Measurements from ENCODE around the gene XYLT2. TPM values are rescaled to one million over a fixed set of nuclear protein-coding genes. Genes with fewer than 3 reads are reported as not detected.
A peak's percentile ranks its signal among the peaks of the same experiment; 100 is the strongest.
"Not testable (repeated sequence)": the region's sequence is repeated elsewhere in the genome, so short reads cannot be mapped to it uniquely, and the experiment has no call there.

Gene XYLT2
- polyA plus RNA-seq, 4 donors: 17.9 to 25.8 (median 19.0) TPM

GRCh38 chr17:50381920-50382319, 36.0 kb downstream of the XYLT2 start:
- DNase-seq (ENCODE audit: low read depth in 4 of 4, low spot score in 3 of 4): no peak

GRCh38 chr17:50382931-50383330, 37.0 kb downstream of the XYLT2 start:
- DNase-seq (ENCODE audit: low read depth in 4 of 4, low spot score in 3 of 4): no peak

- DNase-seq (ENCODE audit: low read depth in 4 of 4, low spot score in 3 of 4): no peak
Measured at GRCh38 chr17:50386510-50386909, 40.6 kb downstream of the XYLT2 start.

DNA sequence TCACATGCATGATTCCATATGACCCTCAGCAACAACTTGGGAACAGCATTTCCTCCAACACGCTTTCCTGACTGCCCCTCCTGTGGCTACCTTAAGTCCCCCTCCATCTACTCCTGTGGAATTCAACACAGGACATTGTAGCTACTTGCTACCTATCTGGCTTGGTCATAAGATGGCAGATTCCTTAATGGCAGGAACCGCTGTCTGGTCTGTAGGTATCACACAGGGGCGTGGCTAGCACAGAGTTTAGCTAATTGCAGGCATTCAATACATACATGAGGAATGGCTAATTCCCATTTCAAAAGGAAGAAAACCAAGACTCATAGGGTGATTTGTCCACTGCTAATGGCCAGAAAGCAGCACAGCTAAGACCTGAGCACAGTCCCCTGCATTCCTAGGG, 42.8 kb downstream of the XYLT2 start:
- DNase-seq (ENCODE audit: low read depth in 4 of 4, low spot score in 3 of 4): no peak

DNA sequence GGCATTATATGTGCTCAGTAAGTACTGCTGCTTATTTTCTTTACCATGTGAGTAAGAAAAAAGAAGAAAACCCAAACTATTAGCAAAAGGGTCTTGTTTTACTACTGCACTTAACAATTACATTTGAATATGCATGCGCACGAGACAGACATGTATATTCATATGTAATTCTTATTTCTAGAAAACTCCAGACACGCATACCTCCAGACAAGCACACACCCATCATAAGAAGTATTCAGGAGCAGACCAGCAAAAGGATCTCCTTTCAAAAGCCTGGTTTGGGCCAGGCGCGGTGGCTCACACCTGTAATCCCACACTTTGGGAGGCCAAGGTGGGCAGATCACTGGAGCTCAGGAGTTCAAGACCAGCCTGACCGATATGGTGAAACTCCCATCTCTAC, 43.6 kb downstream of the XYLT2 start:
- no peak for DNase-seq (ENCODE audit: low read depth in 4 of 4, low spot score in 3 of 4)

DNA sequence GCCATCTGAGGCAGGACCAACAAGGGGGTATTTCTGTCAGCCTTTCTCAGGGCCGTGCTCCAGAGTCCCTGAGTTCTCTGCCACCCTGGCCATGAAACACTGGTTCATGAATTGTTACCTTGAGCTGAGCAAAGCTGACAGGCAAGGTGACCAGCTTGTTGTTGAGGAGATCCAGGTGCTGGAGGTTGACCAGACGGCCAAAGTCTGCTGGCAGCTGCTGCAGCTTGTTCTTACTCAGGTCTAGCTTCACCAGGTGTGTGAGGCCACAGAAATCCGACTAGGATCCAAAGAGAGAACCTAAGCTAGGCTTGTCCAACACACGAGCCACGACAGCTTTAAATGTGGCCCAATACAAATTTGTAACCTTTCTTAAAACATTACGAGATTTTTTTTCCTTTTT, 46.7 kb downstream of the XYLT2 start:
- DNase-seq (ENCODE audit: low read depth in 4 of 4, low spot score in 3 of 4): no peak

DNA sequence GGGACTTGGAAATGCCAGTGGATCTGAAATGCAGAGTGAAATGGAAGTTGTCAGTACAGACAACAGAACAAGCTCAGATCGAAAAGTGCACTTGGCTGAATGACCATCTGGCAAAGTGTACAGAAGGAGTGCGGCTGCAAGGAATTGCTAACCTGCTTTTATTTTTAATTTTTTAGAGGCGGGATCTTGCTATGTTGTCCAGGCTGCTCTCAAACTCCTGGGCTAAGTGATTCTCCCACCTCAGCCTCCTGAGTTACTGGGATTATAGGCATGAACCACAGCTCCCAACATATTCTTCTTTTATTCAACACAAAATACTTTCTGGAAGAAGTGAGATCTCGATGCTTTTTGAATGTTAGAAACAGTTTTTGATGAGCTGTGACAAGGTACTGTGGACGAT, 47.8 kb downstream of the XYLT2 start:
- no peak for DNase-seq (ENCODE audit: low read depth in 4 of 4, low spot score in 3 of 4)

GRCh38 chr17:50394711-50395110, 48.8 kb downstream of the XYLT2 start:
- no peak for DNase-seq (ENCODE audit: low read depth in 4 of 4, low spot score in 3 of 4)

DNA sequence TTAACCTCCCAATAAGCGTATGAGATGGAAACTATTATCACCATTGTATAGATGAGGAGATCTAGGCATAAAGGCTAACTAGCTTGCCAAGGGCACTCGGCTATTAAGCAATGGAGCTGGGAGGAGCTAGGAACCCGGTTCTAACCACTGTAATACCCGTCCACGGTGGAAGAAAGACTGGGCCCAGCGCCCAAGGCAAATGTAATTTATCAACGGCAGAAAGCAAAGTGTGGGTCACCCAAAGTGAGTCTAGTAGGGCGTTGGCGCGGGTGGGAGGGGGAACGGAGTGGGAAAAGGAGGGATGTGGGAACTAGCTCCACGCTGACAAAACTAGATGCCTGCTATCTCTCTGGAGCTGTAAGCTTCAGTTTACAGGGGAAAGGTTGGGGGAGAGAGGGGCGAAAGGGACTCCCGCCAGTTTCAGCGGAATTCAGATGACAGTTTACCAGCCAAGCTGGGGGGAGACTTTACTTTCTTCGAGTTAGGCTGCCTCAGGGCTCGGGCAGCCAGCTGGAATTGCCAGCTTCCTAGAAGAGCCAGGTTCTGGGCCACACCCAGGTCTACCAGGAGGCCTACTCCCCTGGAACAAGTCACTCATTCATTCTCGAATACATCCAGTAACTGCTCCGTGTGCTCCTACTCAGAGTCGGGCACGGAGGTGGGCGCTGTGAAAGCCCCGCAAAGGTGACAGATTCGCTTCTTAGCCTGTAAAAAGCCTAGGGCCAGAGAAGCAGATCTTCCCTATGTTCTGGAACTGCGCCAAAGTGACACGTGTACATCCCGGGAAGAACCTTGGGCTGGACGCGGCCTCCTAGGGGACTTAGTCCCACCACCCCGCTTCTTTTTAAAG, 50.6 kb downstream of the XYLT2 start:
- peak in 1 of 4 donors; percentile 10 for DNase-seq (ENCODE audit: low read depth in 4 of 4, low spot score in 3 of 4)

- peak; percentile 65 to 86 (median 70) for DNase-seq (ENCODE audit: low read depth in 4 of 4, low spot score in 3 of 4)
Measured at GRCh38 chr17:50397111-50397918, 51.4 kb downstream of the XYLT2 start, which contains the start of gene LRRC59. LRRC59 (minus strand) TSS chr17:50397523; CDS start chr17:50397317, 206 bp downstream.

DNA sequence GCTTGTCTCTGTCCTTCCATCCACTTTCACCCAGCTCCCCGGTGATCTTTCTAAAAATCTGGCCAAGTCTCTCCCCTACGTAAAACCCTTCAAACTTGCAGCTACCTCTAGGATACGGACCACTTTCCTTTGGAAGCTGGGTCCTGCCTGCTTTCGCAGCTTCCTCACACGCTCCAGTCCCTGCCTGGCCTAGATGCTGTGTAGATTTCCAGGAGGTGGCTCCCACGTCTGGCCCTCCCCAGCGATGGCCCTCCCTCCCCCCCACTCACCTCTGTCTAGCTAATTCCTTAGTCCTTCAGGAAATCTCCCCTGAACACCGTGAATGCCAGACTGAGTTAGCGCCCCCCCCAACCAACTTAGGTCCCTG, 52.0 kb downstream of the XYLT2 start:
- no peak for DNase-seq (ENCODE audit: low read depth in 4 of 4, low spot score in 3 of 4)

- not testable (repeated sequence) for DNase-seq (ENCODE audit: low read depth in 4 of 4, low spot score in 3 of 4)
Measured at GRCh38 chr17:50398672-50399071, 52.7 kb downstream of the XYLT2 start.

- DNase-seq (ENCODE audit: low read depth in 4 of 4, low spot score in 3 of 4): not testable (repeated sequence)
Measured at GRCh38 chr17:50399591-50399990, 53.7 kb downstream of the XYLT2 start.

DNA sequence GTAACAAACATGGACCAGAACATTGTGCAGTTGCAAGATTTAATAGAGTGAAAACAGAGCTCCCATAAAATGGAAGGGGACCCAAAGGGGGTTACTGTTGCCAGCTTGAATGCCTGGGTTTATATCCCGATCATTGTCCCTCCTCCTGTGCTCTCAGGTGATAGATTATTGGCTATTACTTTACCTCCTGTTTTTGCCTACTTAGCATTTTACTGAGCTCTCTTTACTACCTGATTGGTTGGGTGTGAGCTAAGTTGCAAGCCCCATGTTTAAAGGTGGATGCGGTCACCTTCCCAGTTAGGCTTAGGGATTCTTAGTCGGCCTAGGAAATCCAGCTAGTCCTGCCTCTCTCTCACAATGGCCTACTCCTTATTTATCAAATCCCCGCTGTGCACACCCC, 59.4 kb downstream of the XYLT2 start:
- DNase-seq (ENCODE audit: low read depth in 4 of 4, low spot score in 3 of 4): not testable (repeated sequence)

DNA sequence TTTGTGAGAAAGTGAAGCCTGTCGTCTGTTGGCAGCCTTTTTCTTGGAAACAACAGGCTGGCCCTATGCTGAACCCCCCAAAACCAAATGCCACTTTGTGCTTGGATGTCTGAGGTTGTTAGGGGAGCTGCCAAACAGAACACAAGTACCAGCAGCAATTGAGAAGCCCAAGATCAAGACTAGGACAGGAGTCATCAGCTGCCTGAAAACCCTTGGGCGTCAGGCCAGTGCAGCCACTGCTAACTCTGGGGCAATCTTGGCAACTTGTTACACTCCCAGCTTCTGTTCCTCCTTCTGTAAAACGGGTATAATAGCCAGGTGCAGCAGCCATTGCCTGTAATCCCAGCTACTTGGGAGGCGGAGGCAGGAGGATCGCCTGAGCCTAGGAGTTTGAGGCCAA, 60.7 kb downstream of the XYLT2 start:
- no peak for DNase-seq (ENCODE audit: low read depth in 4 of 4, low spot score in 3 of 4)

- no peak for DNase-seq (ENCODE audit: low read depth in 4 of 4, low spot score in 3 of 4)
Measured at GRCh38 chr17:50407921-50408320, 62.0 kb downstream of the XYLT2 start.

Other genes starting within 250 kb of the XYLT2 start
- 10 to 100 TPM; 12.9 to 20.9 (median 14.6) TPM for gene SAMD14, start 216.0 kb upstream of the XYLT2 start, polyA plus RNA-seq (ENCODE audit: insufficient read length in 4 of 4)
- 10 to 100 TPM; 46.7 to 50.4 (median 49.3) TPM for gene PPP1R9B, start 195.4 kb upstream of the XYLT2 start, polyA plus RNA-seq (ENCODE audit: insufficient read length in 4 of 4)
- 1 to 10 TPM in 2 of 4 donors, under 1 TPM in 2; 0.79 to 1.2 (median 1.0) TPM for gene SGCA, start 180.1 kb upstream of the XYLT2 start, polyA plus RNA-seq (ENCODE audit: insufficient read length in 4 of 4)
- gene COL1A1, start 144.5 kb upstream of the XYLT2 start, polyA plus RNA-seq (ENCODE audit: insufficient read length in 4 of 4): 100 to 1,000 TPM; 539 to 919 (median 649) TPM
- gene TMEM92, start 71.7 kb upstream of the XYLT2 start, polyA plus RNA-seq (ENCODE audit: insufficient read length in 4 of 4): 1 to 10 TPM; 1.7 to 3.0 (median 2.4) TPM
- 10 to 100 TPM; 64.6 to 78.2 (median 73.0) TPM for gene MRPL27, start 27.1 kb downstream of the XYLT2 start, polyA plus RNA-seq (ENCODE audit: insufficient read length in 4 of 4)
- gene EME1, start 27.1 kb downstream of the XYLT2 start, polyA plus RNA-seq (ENCODE audit: insufficient read length in 4 of 4): 1 to 10 TPM; 7.4 to 9.1 (median 7.9) TPM
- 10 to 100 TPM; 59.9 to 65.0 (median 63.8) TPM for gene LRRC59, start 51.4 kb downstream of the XYLT2 start, polyA plus RNA-seq (ENCODE audit: insufficient read length in 4 of 4)
- 10 to 100 TPM; 68.7 to 97.0 (median 91.0) TPM for gene ACSF2, start 80.1 kb downstream of the XYLT2 start, polyA plus RNA-seq (ENCODE audit: insufficient read length in 4 of 4)
- 1 to 10 TPM in 3 of 4 donors, under 1 TPM in 1; 0.91 to 3.0 (median 1.7) TPM for gene CHAD, start 122.8 kb downstream of the XYLT2 start, polyA plus RNA-seq (ENCODE audit: insufficient read length in 4 of 4)
- 10 to 100 TPM; 49.7 to 56.5 (median 53.1) TPM for gene RSAD1, start 132.7 kb downstream of the XYLT2 start, polyA plus RNA-seq (ENCODE audit: insufficient read length in 4 of 4)
- gene MYCBPAP, start 162.3 kb downstream of the XYLT2 start, polyA plus RNA-seq (ENCODE audit: insufficient read length in 4 of 4): 1 to 10 TPM; 1.9 to 3.0 (median 2.2) TPM
- gene EPN3, start 186.6 kb downstream of the XYLT2 start, polyA plus RNA-seq (ENCODE audit: insufficient read length in 4 of 4): 10 to 100 TPM; 10.1 to 12.9 (median 10.9) TPM
- gene SPATA20, start 201.0 kb downstream of the XYLT2 start, polyA plus RNA-seq (ENCODE audit: insufficient read length in 4 of 4): 10 to 100 TPM; 52.2 to 62.3 (median 53.7) TPM
- gene CACNA1G, start 214.6 kb downstream of the XYLT2 start, polyA plus RNA-seq (ENCODE audit: insufficient read length in 4 of 4): 1 to 10 TPM; 6.5 to 7.4 (median 6.9) TPM

All from right renal pelvis (tissue), 4 donors.